ENCODE results near the gene UNK.

DNA sequence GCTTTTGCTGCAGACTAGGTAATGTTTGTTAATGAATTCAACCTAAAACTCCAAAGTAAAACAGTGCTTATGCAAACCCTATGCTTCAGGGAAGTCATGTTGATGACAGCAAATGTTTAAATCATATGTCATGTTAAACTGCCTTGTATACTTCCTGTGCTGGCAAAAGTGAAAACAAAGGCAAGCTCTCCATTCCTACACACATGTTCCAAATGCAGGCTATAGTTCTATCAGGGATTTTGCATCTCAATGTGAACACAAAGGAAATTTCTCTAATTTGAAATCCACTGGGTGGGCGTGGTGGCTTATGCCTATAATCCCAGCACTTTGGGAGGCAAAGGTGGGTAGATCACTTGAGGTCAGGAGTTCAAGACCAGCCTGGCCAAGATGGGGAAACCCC, 19.3 kb downstream of the UNK start:
- TF ChIP-seq, protein P1, sequence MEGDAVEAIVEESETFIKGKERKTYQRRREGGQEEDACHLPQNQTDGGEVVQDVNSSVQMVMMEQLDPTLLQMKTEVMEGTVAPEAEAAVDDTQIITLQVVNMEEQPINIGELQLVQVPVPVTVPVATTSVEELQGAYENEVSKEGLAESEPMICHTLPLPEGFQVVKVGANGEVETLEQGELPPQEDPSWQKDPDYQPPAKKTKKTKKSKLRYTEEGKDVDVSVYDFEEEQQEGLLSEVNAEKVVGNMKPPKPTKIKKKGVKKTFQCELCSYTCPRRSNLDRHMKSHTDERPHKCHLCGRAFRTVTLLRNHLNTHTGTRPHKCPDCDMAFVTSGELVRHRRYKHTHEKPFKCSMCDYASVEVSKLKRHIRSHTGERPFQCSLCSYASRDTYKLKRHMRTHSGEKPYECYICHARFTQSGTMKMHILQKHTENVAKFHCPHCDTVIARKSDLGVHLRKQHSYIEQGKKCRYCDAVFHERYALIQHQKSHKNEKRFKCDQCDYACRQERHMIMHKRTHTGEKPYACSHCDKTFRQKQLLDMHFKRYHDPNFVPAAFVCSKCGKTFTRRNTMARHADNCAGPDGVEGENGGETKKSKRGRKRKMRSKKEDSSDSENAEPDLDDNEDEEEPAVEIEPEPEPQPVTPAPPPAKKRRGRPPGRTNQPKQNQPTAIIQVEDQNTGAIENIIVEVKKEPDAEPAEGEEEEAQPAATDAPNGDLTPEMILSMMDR (IDR thresholded peaks at IDR 0.05): no peak
- TF ChIP-seq POLR2AphosphoS5 (IDR thresholded peaks at IDR 0.05): no peak
- TF ChIP-seq EP300 (IDR thresholded peaks at IDR 0.05): no peak

Data from esophagus muscularis mucosa (tissue), 4 donors.